Endothelial cell of umbilical vein (primary cell): Measurements from ENCODE around the gene KAT7. TPM values are rescaled to one million over a fixed set of nuclear protein-coding genes. Genes with fewer than 3 reads are reported as not detected.

ENCODE experiments used
- BruUV-seq: library from RNA; stranded (reverse); fragments of 400-500 nt; replicated peaks from 2 replicates; lab custom pipeline; 2021; lab: Mats Ljungman, UMichigan
- CTCF ChIA-PET: fragments of 300-600, 350-600 bp; sonication (Branson Sonifier 250); formaldehyde crosslinking; loops from one replicate; lab custom pipeline; 2021; ENCODE audit warnings: antibody characterized with exemption, inconsistent platforms; lab: Charles Lee
- POLR2A ChIA-PET: fragments of 300-600, 350-600 bp; sonication (Branson Sonifier 250); formaldehyde crosslinking; loops from one replicate; lab custom pipeline; 2021; ENCODE audit warnings: antibody characterized with exemption, inconsistent platforms; lab: Charles Lee
- DNase-seq: peaks from one replicate; pipeline ENCODE4 v3.0.0-alpha.2; 2011; ENCODE audit warnings: low read depth, low spot score
- FAIRE-seq: peaks from 2 replicates; lab custom pipeline; 2011; peaks lifted over from hg19 to GRCh38; lab: Jason Lieb, UNC
- H2AFZ ChIP-seq: 2 replicates; pipeline ENCODE4 v1.6.0; 2012; ENCODE audit warnings: low read depth, low read length, control low read depth, inconsistent platforms
- H3K27ac ChIP-seq: 2 replicates; pipeline ENCODE4 v1.5.1; 2011; ENCODE audit warnings: low read depth, mild to moderate bottlenecking, control low read depth, low read length, moderate library complexity; ENCODE audit not compliant: insufficient read depth
- H3K27me3 ChIP-seq, 2 experiments: 2 replicates each; pipeline versions ENCODE4 v1.6.0 to v1.6.1; 2011; ENCODE audit warnings: low read length in 2 of 2, mixed read lengths in 1 of 2; ENCODE audit not compliant: control insufficient read depth in 2 of 2, insufficient read depth in 2 of 2
- H3K36me3 ChIP-seq, 2 experiments: 2 replicates in 1 of 2; 3 replicates in 1 of 2; pipeline ENCODE4 v1.5.1; 2011; ENCODE audit warnings: low read length in 2 of 2, mild to moderate bottlenecking in 1 of 2, moderate library complexity in 1 of 2; ENCODE audit not compliant: control insufficient read depth in 2 of 2, insufficient read depth in 2 of 2; ENCODE audit errors: extremely low read depth in 1 of 2
- H3K4me1 ChIP-seq: 3 replicates; pipeline ENCODE4 v1.5.1; 2011; ENCODE audit warnings: mild to moderate bottlenecking, low read length; ENCODE audit not compliant: control insufficient read depth, insufficient read depth; ENCODE audit errors: extremely low read depth
- H3K4me2 ChIP-seq: 2 replicates; pipeline ENCODE4 v1.6.1; 2011; ENCODE audit warnings: low read length, control low read depth, mixed read lengths; ENCODE audit not compliant: insufficient read depth
- H3K4me3 ChIP-seq, 3 experiments: fragments of 200-600 bp in 1 of 3; sonication (generic), shearing (Covaris generic) in 1 of 3; replicated peaks in 1 of 3; 2 replicates each; pipeline ENCODE4 v1.5.1; 2011 to 2016; ENCODE audit warnings: control low read depth in 3 of 3, low read length in 3 of 3, mild to moderate bottlenecking in 2 of 3, inconsistent platforms in 1 of 3, low read depth in 1 of 3, moderate library complexity in 1 of 3; ENCODE audit not compliant: insufficient read depth in 1 of 3
- H3K79me2 ChIP-seq: 2 replicates; pipeline ENCODE4 v1.6.0; 2012; ENCODE audit warnings: low read length, inconsistent platforms; ENCODE audit not compliant: control insufficient read depth, insufficient read depth
- H3K9ac ChIP-seq: replicated peaks from 2 replicates; pipeline ENCODE3; 2011; ENCODE audit warnings: low read length, control low read depth; ENCODE audit not compliant: insufficient read depth; ENCODE audit errors: extremely low read depth
- H3K9me1 ChIP-seq: replicated peaks from 3 replicates; pipeline ENCODE4 v1.6.0; 2011; ENCODE audit warnings: mild to moderate bottlenecking, low read length; ENCODE audit not compliant: control insufficient read depth, insufficient read depth; ENCODE audit errors: extremely low read depth
- H3K9me3 ChIP-seq: replicated peaks from 2 replicates; pipeline ENCODE4 v1.5.1; 2012; ENCODE audit warnings: low read length, inconsistent platforms; ENCODE audit not compliant: control insufficient read depth, insufficient read depth
- H4K20me1 ChIP-seq: replicated peaks from 2 replicates; pipeline ENCODE3; 2011; ENCODE audit warnings: mild to moderate bottlenecking, low read length; ENCODE audit not compliant: control insufficient read depth, insufficient read depth; ENCODE audit errors: extremely low read depth
- EZH2 ChIP-seq: IDR thresholded peaks from 2 replicates; pipeline ENCODE4 v1.6.1; 2012; ENCODE audit warnings: borderline replicate concordance, low read depth, mild to moderate bottlenecking, moderate library complexity, low read length, inconsistent platforms; ENCODE audit not compliant: severe bottlenecking
- POLR2A ChIP-seq: IDR thresholded peaks from 2 replicates; pipeline ENCODE4 v1.6.1; 2012; ENCODE audit warnings: low read depth, mild to moderate bottlenecking, control low read depth, low read length
- POLR2AphosphoS5 ChIP-seq: IDR thresholded peaks from 2 replicates; pipeline ENCODE4 v1.6.1; 2012; ENCODE audit warnings: low read depth, mild to moderate bottlenecking, control low read depth, low read length, moderate library complexity; ENCODE audit not compliant: insufficient read depth
- dilution Hi-C: fragments of 300-500 bp; cut with MboI; formaldehyde crosslinking; loops from one replicate; pipeline ENCODE4 v1.15.0; 2019; ENCODE audit warnings: low sequenced_read_pairs; ENCODE audit not compliant: extremely low pct_ligation_motif_present
- intact Hi-C: fragments of 100-400 bp; cut with micrococcal nuclease; formaldehyde crosslinking; loops from one replicate; pipeline ENCODE4 v1.10.0; 2022
- polyA plus RNA-seq, 4 experiments: library from polyadenylated mRNA; depleted of rRNA in 3 of 4; stranded (reverse) in 3 of 4; unstranded in 1 of 4; fragments of >200 nt; gene quantifications; 2 replicates each; pipeline versions ENCODE4 v1.2.1 to v1.2.3, GENCODE V29; 2011 to 2012; ENCODE audit warnings: missing spikeins in 1 of 4
- total RNA-seq: library from RNA; stranded (reverse); gene quantifications from 2 replicates; pipeline ENCODE4 v1.2.3, GENCODE V29; 2021
- TF ChIP-seq, protein P1 (sequence below): IDR thresholded peaks from 2 replicates; pipeline ENCODE4 v1.6.1; 2011; ENCODE audit not compliant: insufficient read depth, insufficient read length

The KAT7 gene
- total and polyA plus RNA-seq, 2 donors (not counting 3 experiments of a cell fraction or from before 2014, with no cell fraction given), result 44.5 to 66.2 TPM

DNA sequence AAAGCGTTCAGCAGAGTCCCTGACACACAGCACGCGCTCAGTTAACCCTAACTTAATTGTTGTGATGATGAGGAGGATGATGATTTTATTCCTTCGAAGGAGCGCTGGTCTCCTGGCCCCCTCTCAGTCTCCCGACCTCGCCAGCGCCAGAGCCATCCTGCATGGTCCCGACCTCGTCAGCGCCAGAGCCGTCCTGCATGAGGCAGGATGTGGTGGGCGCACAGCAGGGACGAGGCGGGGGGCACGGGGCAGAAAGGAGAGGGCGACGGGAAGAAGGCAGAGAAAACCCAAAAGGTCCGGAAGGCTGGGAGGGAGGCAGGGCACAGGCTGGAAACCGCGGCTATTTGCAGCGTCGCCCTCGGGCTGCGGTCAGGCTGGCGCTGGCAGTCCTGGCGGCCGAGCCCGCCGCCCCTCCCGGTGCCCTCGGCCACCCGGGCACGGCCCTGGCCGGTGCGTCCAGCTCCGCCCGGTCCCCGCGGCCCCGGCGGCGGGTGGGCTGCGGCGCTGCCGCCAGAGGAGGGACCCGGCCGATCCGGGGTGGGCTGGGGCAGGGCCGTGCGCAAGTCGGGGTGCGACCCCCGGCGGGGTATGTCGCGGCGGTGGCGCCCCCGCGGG is 62.4 kb downstream of the KAT7 start:
- dilution Hi-C loops (no loop called here), intact Hi-C loops (loop anchor here (1.0 kb wide), 3 partner anchors 63 to 283 kb away; partner anchors contain the start of gene KAT7)
- Histone ChIP-seq H3K27me3 (no peaks in the 10 kb centered on the region), H3K4me1 (peaks cover 6% of the 10 kb centered on the region), H3K36me3 (peaks cover 0 to 8% of the 10 kb centered on the region in 2 experiments), H3K27ac (peak overlapping the region; percentile 1), H3K79me2 (no peaks in the 10 kb centered on the region), H3K9ac (peak overlapping the region; percentile 40), H3K9me3 (no peaks in the 10 kb centered on the region), H2AFZ (peak overlapping the region; percentile 65), H3K4me3 (peak overlapping the region; percentile 18 to 41 (median 36)), H3K4me2 (peak overlapping the region; percentile 49), H4K20me1 (no peaks in the 10 kb centered on the region), H3K9me1 (no peaks in the 10 kb centered on the region)
- POLR2A ChIA-PET, result interaction anchor here (1.4 kb wide), 1 partner anchor 87 kb away, joined by 4 read pairs; the partner anchor contains the start of gene FAM117A
- TF ChIP-seq, protein P1, sequence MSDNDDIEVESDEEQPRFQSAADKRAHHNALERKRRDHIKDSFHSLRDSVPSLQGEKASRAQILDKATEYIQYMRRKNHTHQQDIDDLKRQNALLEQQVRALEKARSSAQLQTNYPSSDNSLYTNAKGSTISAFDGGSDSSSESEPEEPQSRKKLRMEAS, result no peak
- TF ChIP-seq EZH2 (no peak), POLR2AphosphoS5 (peak; percentile 10), POLR2A (no peak)
- FAIRE-seq (peak; percentile 81), DNase-seq (peak; percentile 39)
- BruUV-seq, result no TSS peak
- CTCF ChIA-PET, result interaction anchor here (0.6 to 4.2 kb wide), 11 partner anchors 11 to 295 kb away, joined by 3 to 53 read pairs (median 6); partner anchors contain the start of gene SLC35B1
